MM.1S (cell line): ENCODE results near the gene KCTD5.

Experiments
- DNase-seq: peaks from one replicate; pipeline ENCODE4 v3.0.0-alpha.2; 2015
- H2AFZ ChIP-seq: fragments of 300-600 bp; sonication (generic); 2 replicates; pipeline ENCODE4 v1.6.0; 2016; ENCODE audit warnings: antibody characterized with exemption, low read length
- H3F3A ChIP-seq: fragments of 300-600 bp; sonication (generic); 2 replicates; pipeline ENCODE4 v1.6.1; 2016; ENCODE audit warnings: mild to moderate bottlenecking, antibody characterized with exemption, low read length, moderate library complexity, mixed read lengths; ENCODE audit not compliant: insufficient read depth
- H3K27ac ChIP-seq: fragments of 300-600 bp; sonication (generic); 2 replicates; pipeline ENCODE4 v1.5.1; 2016; ENCODE audit warnings: mild to moderate bottlenecking, low read length
- H3K27me3 ChIP-seq: fragments of 300-600 bp; sonication (generic); replicated peaks from 2 replicates; pipeline ENCODE4 v1.6.0; 2016; ENCODE audit warnings: low read length; ENCODE audit not compliant: insufficient read depth
- H3K36me3 ChIP-seq: fragments of 300-600 bp; sonication (generic); replicated peaks from 2 replicates; pipeline ENCODE4 v1.6.1; 2016; ENCODE audit warnings: mild to moderate bottlenecking, low read length, mixed read lengths; ENCODE audit not compliant: insufficient read depth
- H3K4me1 ChIP-seq: fragments of 300-600 bp; sonication (generic); 2 replicates; pipeline ENCODE4 v1.6.1; 2016; ENCODE audit warnings: low read length, mixed read lengths
- H3K4me2 ChIP-seq: fragments of 300-600 bp; sonication (generic); 2 replicates; pipeline ENCODE4 v1.6.0; 2016; ENCODE audit warnings: low read depth, low read length
- H3K4me3 ChIP-seq: fragments of 300-600 bp; sonication (generic); 2 replicates; pipeline ENCODE4 v1.5.1; 2016; ENCODE audit warnings: low read length, mixed read lengths
- H3K79me2 ChIP-seq: fragments of 300-600 bp; sonication (generic); 2 replicates; pipeline ENCODE4 v1.6.1; 2016; ENCODE audit warnings: mixed run types, low read length, mixed read lengths
- H3K9ac ChIP-seq: fragments of 300-600 bp; sonication (generic); 2 replicates; pipeline ENCODE4 v1.6.1; 2016; ENCODE audit warnings: low read length, mixed read lengths
- H3K9me2 ChIP-seq: fragments of 300-600 bp; sonication (generic); replicated peaks from 2 replicates; pipeline ENCODE4 v1.6.1; 2016; ENCODE audit warnings: mild to moderate bottlenecking, low read length, mixed read lengths; ENCODE audit not compliant: insufficient read depth
- H3K9me3 ChIP-seq: fragments of 300-600 bp; sonication (generic); replicated peaks from 2 replicates; pipeline ENCODE4 v1.6.1; 2016; ENCODE audit warnings: mild to moderate bottlenecking, low read length, mixed read lengths; ENCODE audit not compliant: insufficient read depth
- H4K20me1 ChIP-seq: fragments of 300-600 bp; sonication (generic); 2 replicates; pipeline ENCODE4 v1.6.1; 2016; ENCODE audit warnings: mild to moderate bottlenecking, low read length, moderate library complexity, mixed read lengths; ENCODE audit not compliant: insufficient read depth
- EZH2 ChIP-seq: fragments of 300-600 bp; sonication (generic); optimal IDR thresholded peaks from 2 replicates; pipeline ENCODE3; 2017; ENCODE audit warnings: low read depth, mild to moderate bottlenecking, antibody characterized with exemption, low read length, mixed read lengths
- EZH2phosphoT487 ChIP-seq: fragments of 300-600 bp; sonication (generic); IDR thresholded peaks from 2 replicates; pipeline ENCODE4 v1.6.1; 2018; ENCODE audit warnings: antibody characterized with exemption, low read length
- TF ChIP-seq, protein P1 (sequence below): fragments of 300-600 bp; sonication (generic); IDR thresholded peaks from 2 replicates; pipeline ENCODE4 v1.5.1; 2016; ENCODE audit warnings: antibody characterized with exemption, low read length, mixed read lengths

Gene KCTD5

GRCh38 chr16:2704983-2705275 lies 22.6 kb downstream of the KCTD5 start:
- no peaks in the 10 kb centered on the region for H4K20me1 ChIP-seq
- H3K4me1 ChIP-seq, result no peaks in the 10 kb centered on the region

DNA sequence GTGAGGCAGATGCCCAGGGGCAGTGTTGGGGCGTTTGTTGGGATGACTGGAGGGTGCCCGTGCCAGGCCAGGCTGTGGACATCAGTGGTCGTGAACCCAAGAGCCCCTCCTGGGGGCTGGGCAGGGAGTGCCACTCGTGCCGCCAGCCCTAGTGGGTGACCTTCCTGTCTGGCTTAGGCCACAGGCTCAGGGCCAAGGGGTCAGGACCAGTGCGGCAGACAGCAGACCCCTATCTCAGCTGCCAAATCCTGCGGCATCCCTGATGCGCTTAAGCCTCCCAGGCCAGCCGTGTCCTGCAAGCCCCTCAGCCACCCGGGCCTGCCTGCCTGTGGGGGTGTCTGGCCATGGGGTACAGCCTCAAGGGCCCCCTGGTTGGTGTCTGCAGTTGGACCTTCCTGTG lies 23.0 kb downstream of the KCTD5 start:
- no peaks in the 10 kb centered on the region for H3K4me1 ChIP-seq
- no peak overlapping the region for H2AFZ ChIP-seq
- H3K9me3 ChIP-seq, result no peaks in the 10 kb centered on the region
- no peak overlapping the region for H3K27ac ChIP-seq
- TF ChIP-seq EZH2, result no peak
- TF ChIP-seq, protein P1, sequence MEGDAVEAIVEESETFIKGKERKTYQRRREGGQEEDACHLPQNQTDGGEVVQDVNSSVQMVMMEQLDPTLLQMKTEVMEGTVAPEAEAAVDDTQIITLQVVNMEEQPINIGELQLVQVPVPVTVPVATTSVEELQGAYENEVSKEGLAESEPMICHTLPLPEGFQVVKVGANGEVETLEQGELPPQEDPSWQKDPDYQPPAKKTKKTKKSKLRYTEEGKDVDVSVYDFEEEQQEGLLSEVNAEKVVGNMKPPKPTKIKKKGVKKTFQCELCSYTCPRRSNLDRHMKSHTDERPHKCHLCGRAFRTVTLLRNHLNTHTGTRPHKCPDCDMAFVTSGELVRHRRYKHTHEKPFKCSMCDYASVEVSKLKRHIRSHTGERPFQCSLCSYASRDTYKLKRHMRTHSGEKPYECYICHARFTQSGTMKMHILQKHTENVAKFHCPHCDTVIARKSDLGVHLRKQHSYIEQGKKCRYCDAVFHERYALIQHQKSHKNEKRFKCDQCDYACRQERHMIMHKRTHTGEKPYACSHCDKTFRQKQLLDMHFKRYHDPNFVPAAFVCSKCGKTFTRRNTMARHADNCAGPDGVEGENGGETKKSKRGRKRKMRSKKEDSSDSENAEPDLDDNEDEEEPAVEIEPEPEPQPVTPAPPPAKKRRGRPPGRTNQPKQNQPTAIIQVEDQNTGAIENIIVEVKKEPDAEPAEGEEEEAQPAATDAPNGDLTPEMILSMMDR, result no peak
- no peak for TF ChIP-seq EZH2phosphoT487
- H3K36me3 ChIP-seq, result no peaks in the 10 kb centered on the region; the same call in 1 of the 2 replicates
- H3K9ac ChIP-seq, result no peak overlapping the region
- 0 out of 2 replicates have a peak, but pooled peaks cover 3% of the 10 kb centered on the region for H3K79me2 ChIP-seq
- H3K27me3 ChIP-seq, result no peaks in the 10 kb centered on the region
- no peaks in the 10 kb centered on the region for H3K9me2 ChIP-seq
- no peak overlapping the region for H3K4me2 ChIP-seq
- no peaks in the 10 kb centered on the region for H4K20me1 ChIP-seq
- no peaks in the 10 kb centered on the region for H3F3A ChIP-seq
- no peak overlapping the region for H3K4me3 ChIP-seq
- DNase-seq, result no peak

More at GRCh38 chr16:2704983-2705275, 22.6 kb downstream of the KCTD5 start:
- Histone ChIP-seq H3K9ac (no peak overlapping the region), H3K36me3 (no peaks in the 10 kb centered on the region; the same call in 1 of the 2 replicates), H3K4me2 (no peak overlapping the region), H3K27me3 (no peaks in the 10 kb centered on the region), H3K27ac (no peak overlapping the region), H3K9me3 (no peaks in the 10 kb centered on the region), H3K9me2 (no peaks in the 10 kb centered on the region), H3F3A (no peaks in the 10 kb centered on the region), H2AFZ (no peak overlapping the region), H3K79me2 (0 out of 2 replicates have a peak, but pooled peaks cover 3% of the 10 kb centered on the region), H3K4me3 (no peak overlapping the region)
- no peak for DNase-seq
- TF ChIP-seq EZH2 (no peak), EZH2phosphoT487 (no peak)
- TF ChIP-seq, protein P1, result no peak

DNA sequence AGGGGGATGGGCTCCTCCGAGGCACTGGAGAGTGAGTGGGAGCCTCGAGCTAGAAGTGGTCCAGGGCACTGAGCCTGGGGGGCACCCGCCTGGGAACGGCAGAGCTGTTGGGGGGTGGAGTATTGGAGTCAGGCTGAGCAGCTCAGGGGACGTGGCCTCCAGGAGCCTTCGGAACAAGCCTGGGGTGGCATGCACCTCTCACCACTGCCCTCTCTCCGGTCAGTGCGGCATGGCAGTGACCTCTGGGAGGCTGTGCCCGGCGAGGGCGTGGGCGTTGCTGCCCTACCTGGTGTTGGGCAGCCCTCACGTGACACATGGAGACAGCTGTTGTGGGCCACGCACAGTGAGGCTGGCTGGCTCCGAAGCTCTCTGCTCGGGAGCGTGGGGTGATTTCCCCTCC lies 23.8 kb downstream of the KCTD5 start:
- H4K20me1 ChIP-seq, result no peaks in the 10 kb centered on the region
- no peak overlapping the region for H3K27ac ChIP-seq
- H3K9ac ChIP-seq, result no peak overlapping the region
- no peaks in the 10 kb centered on the region for H3K27me3 ChIP-seq
- no peaks in the 10 kb centered on the region for H3K4me1 ChIP-seq
- no peak overlapping the region for H3K4me2 ChIP-seq
- no peak overlapping the region for H2AFZ ChIP-seq
- H3K9me2 ChIP-seq, result no peaks in the 10 kb centered on the region
- TF ChIP-seq, protein P1, result no peak
- no peak for TF ChIP-seq EZH2
- no peak for TF ChIP-seq EZH2phosphoT487
- DNase-seq, result no peak
- no peak overlapping the region for H3K4me3 ChIP-seq
- H3F3A ChIP-seq, result no peaks in the 10 kb centered on the region
- H3K79me2 ChIP-seq, result 0 out of 2 replicates have a peak, but pooled peaks cover 3% of the 10 kb centered on the region
- H3K36me3 ChIP-seq, result no peaks in the 10 kb centered on the region; the same call in 1 of the 2 replicates
- H3K9me3 ChIP-seq, result no peaks in the 10 kb centered on the region
